ENCODE data around the gene PAX5. TPM values are rescaled to one million over a fixed set of nuclear protein-coding genes. Genes with fewer than 3 reads are reported as not detected.

PAX5 gene
- polyA plus RNA-seq, 4 donors = under 0.01 to 1.1 (median 0.22) TPM; not detected in 1

DNA sequence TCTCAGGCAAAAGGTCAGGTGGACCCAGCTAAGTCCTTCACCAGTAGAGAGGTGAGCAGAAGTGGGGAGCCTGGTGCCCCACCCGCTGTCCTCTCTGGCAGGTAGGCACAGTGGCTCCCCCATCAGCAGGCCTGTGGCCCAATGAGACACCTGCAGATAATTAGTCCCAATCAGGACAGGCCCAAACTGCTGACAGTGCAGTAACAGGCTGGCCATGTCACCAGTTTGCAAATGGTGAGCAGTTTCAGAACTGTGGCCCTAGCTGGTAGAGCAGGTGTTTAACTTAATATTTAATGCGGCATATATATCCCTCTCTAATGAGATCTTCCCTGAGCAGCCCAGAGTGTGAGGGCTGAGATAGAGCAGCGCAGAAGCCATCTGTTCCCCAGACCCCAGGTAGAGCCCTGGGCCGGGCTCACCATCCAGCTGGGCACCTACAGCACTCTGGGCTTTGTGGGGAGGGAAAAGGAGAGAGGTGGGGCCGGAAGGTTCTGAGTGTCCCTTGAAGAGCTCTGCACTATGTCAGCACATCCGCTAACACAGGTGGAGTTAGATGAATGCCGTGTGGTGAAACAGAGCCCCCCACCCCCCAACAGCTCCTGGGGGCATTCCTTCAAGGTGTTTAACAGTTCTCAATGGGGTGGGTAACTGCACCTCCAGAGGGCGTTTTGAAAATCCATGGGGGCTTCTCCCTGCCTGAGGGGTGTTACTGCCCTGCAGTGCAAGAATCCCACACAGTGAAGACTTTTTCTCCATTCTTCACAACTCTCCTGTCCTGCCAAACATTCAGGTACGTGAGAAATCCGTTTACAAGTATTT lies 120.5 kb downstream of the PAX5 start:
- WGBS, 3 donors = 52 to 61% (median 54%) methylated on average over 10 of the region's 10 CpGs
- Histone ChIP-seq H3K27me3 (ENCODE audit: control insufficient read depth in 3 of 3, insufficient read depth in 3 of 3, low read length in 3 of 3) (peaks cover 0 to 11% (median 9%) of the 10 kb centered on the region in 3 donors), H3K27ac (ENCODE audit: low read depth in 1 of 3, low read length in 2 of 3) (no peak overlapping the region), H3K9me3 (ENCODE audit: control insufficient read depth in 2 of 2, insufficient read depth in 1 of 2, low read depth in 1 of 2, low read length in 1 of 2) (peaks cover 0 to 2% of the 10 kb centered on the region in 2 donors), H3K4me1 (ENCODE audit: control insufficient read depth in 3 of 3, insufficient read depth in 2 of 3, low read depth in 1 of 3, low read length in 2 of 3) (no peaks in the 10 kb centered on the region), H3K4me3 (ENCODE audit: low read depth in 1 of 3, low read length in 3 of 3) (no peak overlapping the region), H3K36me3 (ENCODE audit: control insufficient read depth in 3 of 3, insufficient read depth in 2 of 3, low read depth in 1 of 3, low read length in 3 of 3) (no peaks in the 10 kb centered on the region)
- FAIRE-seq (no peak), DNase-seq (no peak)

GRCh38 chr9:36912620-36913019 lies 121.4 kb downstream of the PAX5 start:
- no peak overlapping the region for H3K27ac ChIP-seq (ENCODE audit: low read depth in 1 of 3, low read length in 2 of 3)
- peaks cover 0 to 14% (median 9%) of the 10 kb centered on the region in 3 donors for H3K27me3 ChIP-seq (ENCODE audit: control insufficient read depth in 3 of 3, insufficient read depth in 3 of 3, low read length in 3 of 3)
- H3K4me3 ChIP-seq (ENCODE audit: low read depth in 1 of 3, low read length in 3 of 3) = no peak overlapping the region
- FAIRE-seq = no peak
- H3K4me1 ChIP-seq (ENCODE audit: control insufficient read depth in 3 of 3, insufficient read depth in 2 of 3, low read depth in 1 of 3, low read length in 2 of 3) = no peaks in the 10 kb centered on the region
- DNase-seq = no peak
- H3K36me3 ChIP-seq (ENCODE audit: control insufficient read depth in 3 of 3, insufficient read depth in 2 of 3, low read depth in 1 of 3, low read length in 3 of 3) = no peaks in the 10 kb centered on the region
- WGBS, 3 donors = 69 to 75% (median 70%) methylated on average over 3 of the region's 3 CpGs
- H3K9me3 ChIP-seq (ENCODE audit: control insufficient read depth in 2 of 2, insufficient read depth in 1 of 2, low read depth in 1 of 2, low read length in 1 of 2) = peaks cover 0 to 2% of the 10 kb centered on the region in 2 donors

DNA sequence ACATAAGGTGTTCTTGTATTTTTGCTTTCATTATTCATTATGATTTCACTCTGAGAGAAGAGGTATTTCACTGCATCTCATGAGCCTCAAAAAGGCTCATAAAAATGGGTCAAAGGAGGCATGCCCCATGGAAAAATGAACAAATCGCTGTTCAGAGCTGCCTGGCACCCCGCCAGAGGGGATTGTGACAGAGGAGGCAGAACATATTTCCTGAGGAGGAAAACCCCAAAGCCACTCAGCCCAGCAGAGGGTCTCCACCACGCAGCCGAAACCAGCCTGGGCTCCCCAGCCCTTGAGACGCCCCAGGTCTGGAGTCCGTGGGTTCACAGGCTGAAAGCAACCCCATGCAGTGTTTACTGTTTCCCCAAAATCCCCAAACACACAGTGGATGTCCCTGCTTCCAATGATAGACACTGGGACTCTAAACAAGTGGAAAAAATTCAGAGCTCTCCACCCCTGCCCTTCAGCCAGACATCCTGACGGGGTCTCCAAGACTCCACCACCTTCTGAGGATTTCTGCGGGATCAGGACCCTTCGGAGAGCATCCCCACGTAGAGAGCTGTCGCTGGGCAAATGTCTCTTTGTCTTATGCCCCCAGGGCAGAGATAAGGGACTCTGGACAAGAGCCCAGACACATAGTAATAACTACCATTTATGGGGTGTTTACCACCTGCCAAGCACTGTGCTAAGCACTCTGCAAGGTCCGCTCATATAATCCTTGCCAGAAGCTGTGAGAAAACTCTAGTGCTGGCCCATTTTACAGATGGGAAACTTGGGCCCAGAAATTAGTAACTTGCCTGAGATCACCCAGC lies 122.3 kb downstream of the PAX5 start:
- Histone ChIP-seq H3K27me3 (ENCODE audit: control insufficient read depth in 3 of 3, insufficient read depth in 3 of 3, low read length in 3 of 3) (peaks cover 0 to 14% (median 11%) of the 10 kb centered on the region in 3 donors), H3K36me3 (ENCODE audit: control insufficient read depth in 3 of 3, insufficient read depth in 2 of 3, low read depth in 1 of 3, low read length in 3 of 3) (no peaks in the 10 kb centered on the region), H3K9me3 (ENCODE audit: control insufficient read depth in 2 of 2, insufficient read depth in 1 of 2, low read depth in 1 of 2, low read length in 1 of 2) (peaks cover 0 to 2% of the 10 kb centered on the region in 2 donors), H3K4me1 (ENCODE audit: control insufficient read depth in 3 of 3, insufficient read depth in 2 of 3, low read depth in 1 of 3, low read length in 2 of 3) (no peaks in the 10 kb centered on the region), H3K27ac (ENCODE audit: low read depth in 1 of 3, low read length in 2 of 3) (no peak overlapping the region), H3K4me3 (ENCODE audit: low read depth in 1 of 3, low read length in 3 of 3) (no peak overlapping the region)
- FAIRE-seq = no peak
- no peak for DNase-seq
- 52 to 61% (median 53%) methylated on average over 12 of the region's 12 CpGs for whole genome bisulfite sequencing, 3 donors

GRCh38 chr9:36911037-36911436 lies 123.0 kb downstream of the PAX5 start:
- 73 to 91% (median 84%) methylated on average over 6 of the region's 6 CpGs for WGBS, 3 donors
- H3K36me3 ChIP-seq (ENCODE audit: control insufficient read depth in 3 of 3, insufficient read depth in 2 of 3, low read depth in 1 of 3, low read length in 3 of 3) = no peaks in the 10 kb centered on the region
- H3K4me1 ChIP-seq (ENCODE audit: control insufficient read depth in 3 of 3, insufficient read depth in 2 of 3, low read depth in 1 of 3, low read length in 2 of 3) = no peaks in the 10 kb centered on the region
- DNase-seq = no peak
- FAIRE-seq = no peak
- peaks cover 0 to 2% of the 10 kb centered on the region in 2 donors for H3K9me3 ChIP-seq (ENCODE audit: control insufficient read depth in 2 of 2, insufficient read depth in 1 of 2, low read depth in 1 of 2, low read length in 1 of 2)
- H3K27me3 ChIP-seq (ENCODE audit: control insufficient read depth in 3 of 3, insufficient read depth in 3 of 3, low read length in 3 of 3) = peaks cover 0 to 19% (median 12%) of the 10 kb centered on the region in 3 donors
- no peak overlapping the region for H3K4me3 ChIP-seq (ENCODE audit: low read depth in 1 of 3, low read length in 3 of 3)
- H3K27ac ChIP-seq (ENCODE audit: low read depth in 1 of 3, low read length in 2 of 3) = no peak overlapping the region

- DNase-seq (no peak), FAIRE-seq (no peak)
- Histone ChIP-seq H3K27ac (ENCODE audit: low read depth in 1 of 3, low read length in 2 of 3) (no peak overlapping the region), H3K4me3 (ENCODE audit: low read depth in 1 of 3, low read length in 3 of 3) (no peak overlapping the region), H3K4me1 (ENCODE audit: control insufficient read depth in 3 of 3, insufficient read depth in 2 of 3, low read depth in 1 of 3, low read length in 2 of 3) (no peaks in the 10 kb centered on the region), H3K36me3 (ENCODE audit: control insufficient read depth in 3 of 3, insufficient read depth in 2 of 3, low read depth in 1 of 3, low read length in 3 of 3) (no peaks in the 10 kb centered on the region), H3K27me3 (ENCODE audit: control insufficient read depth in 3 of 3, insufficient read depth in 3 of 3, low read length in 3 of 3) (peaks cover 0 to 18% (median 9%) of the 10 kb centered on the region in 3 donors), H3K9me3 (ENCODE audit: control insufficient read depth in 2 of 2, insufficient read depth in 1 of 2, low read depth in 1 of 2, low read length in 1 of 2) (no peaks in the 10 kb centered on the region)
- 76 to 81% (median 79%) methylated on average over 6 of the region's 6 CpGs for WGBS, 3 donors
Observed at GRCh38 chr9:36906492-36906891, 127.6 kb downstream of the PAX5 start.

DNA sequence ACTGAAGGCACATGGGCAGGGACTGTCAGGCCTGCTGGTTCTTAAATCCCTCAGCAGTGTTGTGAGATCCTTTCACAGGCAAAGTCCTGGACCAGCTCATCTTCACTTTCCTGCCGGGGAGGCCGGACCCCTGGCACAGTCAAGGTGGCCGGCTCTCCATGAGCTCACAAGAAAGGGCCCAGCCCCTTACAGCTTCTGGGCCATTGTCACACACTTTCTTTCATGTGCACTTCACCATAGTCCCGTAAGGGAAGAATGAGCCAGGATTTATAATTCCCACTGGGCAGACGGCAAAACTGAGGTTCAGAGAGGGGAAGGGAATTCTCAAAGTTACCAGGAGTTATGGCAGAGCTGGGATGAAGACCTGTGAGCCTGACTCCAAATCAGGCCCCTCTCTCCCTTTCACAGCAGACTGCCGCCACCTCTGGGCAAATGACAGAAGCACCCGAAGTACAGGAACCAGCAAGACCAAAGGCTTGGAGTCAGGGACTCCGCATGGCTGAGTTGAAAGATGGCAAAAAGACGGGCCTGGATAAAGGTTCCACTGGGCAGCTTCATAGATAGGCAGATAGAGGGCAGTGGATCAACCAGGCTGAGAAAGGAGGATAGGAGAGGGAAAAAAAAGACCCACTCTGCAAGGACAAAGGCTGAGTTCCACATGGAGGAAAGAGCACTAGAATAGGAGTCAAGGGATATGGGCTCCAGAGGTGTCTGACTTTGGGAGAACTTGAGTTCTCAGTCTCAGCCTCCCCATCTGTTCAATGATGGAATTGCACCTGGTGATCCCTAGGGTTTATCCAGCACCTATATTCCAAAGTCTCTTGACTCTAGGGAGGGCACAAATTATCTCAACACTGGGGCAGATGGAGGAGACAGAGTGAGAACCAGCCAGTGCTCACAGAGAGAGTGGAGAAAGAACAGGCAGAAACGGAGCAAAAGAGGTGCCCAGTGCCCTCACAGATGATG lies 128.7 kb downstream of the PAX5 start:
- 79 to 82% (median 79%) methylated on average over 10 of the region's 10 CpGs for WGBS, 3 donors
- no peak overlapping the region for H3K27ac ChIP-seq (ENCODE audit: low read depth in 1 of 3, low read length in 2 of 3)
- no peak overlapping the region for H3K4me3 ChIP-seq (ENCODE audit: low read depth in 1 of 3, low read length in 3 of 3)
- DNase-seq (no peak), FAIRE-seq (no peak)
- H3K9me3 ChIP-seq (ENCODE audit: control insufficient read depth in 2 of 2, insufficient read depth in 1 of 2, low read depth in 1 of 2, low read length in 1 of 2) = no peaks in the 10 kb centered on the region
- H3K36me3 ChIP-seq (ENCODE audit: control insufficient read depth in 3 of 3, insufficient read depth in 2 of 3, low read depth in 1 of 3, low read length in 3 of 3) = no peaks in the 10 kb centered on the region
- no peaks in the 10 kb centered on the region for H3K4me1 ChIP-seq (ENCODE audit: control insufficient read depth in 3 of 3, insufficient read depth in 2 of 3, low read depth in 1 of 3, low read length in 2 of 3)
- H3K27me3 ChIP-seq (ENCODE audit: control insufficient read depth in 3 of 3, insufficient read depth in 3 of 3, low read length in 3 of 3) = peaks cover 0 to 16% (median 9%) of the 10 kb centered on the region in 3 donors

DNA sequence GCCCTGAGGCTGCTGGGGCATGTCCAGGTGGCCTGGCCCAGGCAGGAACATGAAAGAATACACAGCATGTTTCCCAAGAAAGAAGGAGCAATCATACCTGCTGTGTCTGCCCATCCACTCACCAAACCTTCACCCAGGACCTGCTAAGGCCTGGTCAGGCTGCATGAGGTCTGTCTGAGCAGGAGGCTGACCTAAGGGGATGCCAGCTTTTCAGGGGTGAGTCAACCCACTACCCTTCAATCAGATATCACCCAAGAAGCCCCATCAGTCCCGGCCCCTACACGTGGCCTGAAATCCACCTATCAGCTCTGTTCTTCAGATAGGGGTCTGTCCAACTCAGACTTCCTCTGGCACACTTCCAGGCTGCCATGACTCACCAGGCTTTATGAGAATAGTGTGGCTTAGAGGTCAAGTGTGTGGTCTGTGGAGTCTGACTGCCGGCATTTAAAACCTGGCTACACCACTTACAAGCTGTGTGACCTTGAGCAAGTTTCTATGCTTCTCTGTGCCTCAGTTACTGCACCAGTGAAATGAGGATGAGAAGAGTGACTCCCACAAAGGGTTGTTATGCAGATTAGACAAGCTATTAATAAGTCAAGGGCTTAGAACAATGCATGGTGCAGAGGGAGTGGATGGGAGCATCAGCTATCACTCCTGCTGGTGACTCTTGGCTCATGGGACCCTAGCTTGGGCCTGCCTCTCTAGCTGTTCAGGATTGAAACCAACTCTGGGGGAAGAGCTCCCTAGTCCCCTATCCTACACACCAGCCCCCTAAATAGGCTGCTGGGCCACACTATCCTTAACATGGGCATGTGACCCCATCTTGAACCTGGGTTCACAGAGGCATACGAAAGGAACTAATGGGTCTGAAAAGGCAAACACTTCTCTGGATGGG lies 130.3 kb downstream of the PAX5 start:
- Histone ChIP-seq H3K9me3 (ENCODE audit: control insufficient read depth in 2 of 2, insufficient read depth in 1 of 2, low read depth in 1 of 2, low read length in 1 of 2) (no peaks in the 10 kb centered on the region), H3K4me1 (ENCODE audit: control insufficient read depth in 3 of 3, insufficient read depth in 2 of 3, low read depth in 1 of 3, low read length in 2 of 3) (no peaks in the 10 kb centered on the region), H3K36me3 (ENCODE audit: control insufficient read depth in 3 of 3, insufficient read depth in 2 of 3, low read depth in 1 of 3, low read length in 3 of 3) (no peaks in the 10 kb centered on the region), H3K27me3 (ENCODE audit: control insufficient read depth in 3 of 3, insufficient read depth in 3 of 3, low read length in 3 of 3) (peaks cover 0 to 16% (median 6%) of the 10 kb centered on the region in 3 donors), H3K4me3 (ENCODE audit: low read depth in 1 of 3, low read length in 3 of 3) (no peak overlapping the region), H3K27ac (ENCODE audit: low read depth in 1 of 3, low read length in 2 of 3) (no peak overlapping the region)
- DNase-seq (no peak), FAIRE-seq (no peak)
- WGBS, 3 donors = 42 to 53% (median 51%) methylated on average over 4 of the region's 4 CpGs
